Lower leg skin (tissue), 3 donors: ENCODE results near the gene CCDC66.

ENCODE experiments used
- CTCF ChIP-seq, 3 donors: fragments of 450-650 bp; IDR thresholded peaks; one replicate each; pipeline ENCODE4 v1.5.1; 2016; ENCODE audit warnings: antibody characterized with exemption in 3 of 3, mild to moderate bottlenecking in 3 of 3, moderate library complexity in 2 of 3
- POLR2A ChIP-seq, 2 donors: fragments of 450-650 bp; IDR thresholded peaks; one replicate each; pipeline ENCODE4 v1.6.1; 2016 to 2017; ENCODE audit warnings: antibody characterized with exemption in 2 of 2, mild to moderate bottlenecking in 1 of 2, moderate library complexity in 1 of 2

- TF ChIP-seq CTCF (IDR thresholded peaks at IDR 0.05) (no peak), POLR2A (IDR thresholded peaks at IDR 0.05) (no peak)
Measured at GRCh38 chr3:56612146-56612545, 55.2 kb downstream of the CCDC66 start.
